K562 (cell line): ENCODE results near the gene POLR2B. TPM values are rescaled to one million over a fixed set of nuclear protein-coding genes. Genes with fewer than 3 reads are reported as not detected.

Source experiments
- ATAC-seq: fragments of 200-7000 bp; cut with Tn5 transposase; 3 replicates; pipeline ENCODE4 v1.9.1; 2020; ENCODE audit warnings: moderate library complexity
- BruUV-seq: library from RNA; stranded (reverse); fragments of 400-500 nt; replicated peaks from 2 replicates; lab custom pipeline; 2021; lab: Mats Ljungman, UMichigan
- CTCF ChIA-PET: fragments of 300-600 bp; formaldehyde crosslinking; extraction: SDS; loops from one replicate; lab custom pipeline; 2021; ENCODE audit warnings: low intra/inter-chr PET ratio; lab: Yijun Ruan, JAX
- POLR2A ChIA-PET: fragments of 300-600, 350-650 bp; sonication (Branson Sonifier 250); formaldehyde crosslinking; extraction: SDS; loops from one replicate; lab custom pipeline; 2021; ENCODE audit warnings: antibody characterized with exemption, inconsistent platforms; lab: Yijun Ruan, JAX
- DNase-seq, 4 experiments: peaks; one replicate each; pipeline versions ENCODE4 v3.0.0 to v3.0.0-alpha.2; 2011 to 2018; ENCODE audit warnings: low spot score in 3 of 4, mixed read lengths in 3 of 4; ENCODE audit errors: extremely low read depth in 1 of 4
- FAIRE-seq: peaks from 2 replicates; lab custom pipeline; 2011; peaks lifted over from hg19 to GRCh38; lab: Jason Lieb, UNC
- H2AFZ ChIP-seq: 2 replicates; pipeline ENCODE4 v1.6.0; 2011; ENCODE audit warnings: low read depth, low read length, control low read depth, inconsistent platforms
- H3K27ac ChIP-seq: fragments of 200-600 bp; 3 replicates; pipeline ENCODE4 v1.8.0; 2011; ENCODE audit warnings: low read depth, mild to moderate bottlenecking, control low read depth, inconsistent platforms, low read length, moderate library complexity, mixed read lengths; ENCODE audit errors: extremely low read depth
- H3K27me3 ChIP-seq, 2 experiments: fragments of 300-600 bp in 1 of 2; 2 replicates in 1 of 2; 3 replicates in 1 of 2; pipeline versions ENCODE4 v1.6.0 to v1.8.0; 2011; ENCODE audit warnings: inconsistent platforms in 2 of 2, low read length in 2 of 2, mild to moderate bottlenecking in 1 of 2, mixed read lengths in 1 of 2, moderate library complexity in 1 of 2; ENCODE audit not compliant: control insufficient read depth in 2 of 2, insufficient read depth in 2 of 2
- H3K36me3 ChIP-seq: fragments of 300-600 bp; 3 replicates; pipeline ENCODE4 v1.8.0; 2011; ENCODE audit warnings: mild to moderate bottlenecking, low read length, inconsistent platforms; ENCODE audit not compliant: control insufficient read depth, insufficient read depth
- H3K4me1 ChIP-seq, 2 experiments: fragments of 200-600 bp in 1 of 2; replicated peaks in 1 of 2; 2 replicates in 1 of 2; 3 replicates in 1 of 2; pipeline versions ENCODE4 v1.5.1 to v1.8.0; 2011; ENCODE audit warnings: inconsistent platforms in 2 of 2, low read length in 2 of 2, mild to moderate bottlenecking in 1 of 2, mixed read lengths in 1 of 2, moderate library complexity in 1 of 2; ENCODE audit not compliant: control insufficient read depth in 2 of 2, insufficient read depth in 2 of 2
- H3K4me2 ChIP-seq: 2 replicates; pipeline ENCODE4 v1.6.1; 2011; ENCODE audit warnings: low read length, control low read depth, inconsistent platforms, mixed read lengths; ENCODE audit not compliant: insufficient read depth
- H3K4me3 ChIP-seq: fragments of 200-600 bp; sonication (generic), shearing (Covaris generic); 2 replicates; pipeline ENCODE4 v1.5.1; 2016; ENCODE audit warnings: control low read depth, inconsistent platforms
- H3K79me2 ChIP-seq: fragments of 200-600 bp; 3 replicates; pipeline ENCODE4 v1.8.0; 2011; ENCODE audit warnings: low read length, inconsistent platforms; ENCODE audit not compliant: control insufficient read depth, insufficient read depth
- H3K9ac ChIP-seq, 2 experiments: 2 replicates each; pipeline versions ENCODE4 v1.6.0 to v1.6.1; 2011; ENCODE audit warnings: low read depth in 2 of 2, low read length in 2 of 2, control low read depth in 1 of 2, inconsistent platforms in 1 of 2, mild to moderate bottlenecking in 1 of 2, mixed read lengths in 1 of 2; ENCODE audit not compliant: insufficient read depth in 1 of 2
- H3K9me1 ChIP-seq: one replicate; pipeline ENCODE4 v1.6.0; 2011; ENCODE audit warnings: inconsistent platforms, mild to moderate bottlenecking, low read length, moderate library complexity; ENCODE audit not compliant: control insufficient read depth, insufficient read depth
- H3K9me3 ChIP-seq: replicated peaks from 2 replicates; pipeline ENCODE4 v1.5.1; 2011; ENCODE audit warnings: low read depth, low read length, inconsistent platforms; ENCODE audit not compliant: control insufficient read depth, insufficient read depth
- H4K20me1 ChIP-seq: replicated peaks from 2 replicates; pipeline ENCODE4 v1.6.1; 2011; ENCODE audit warnings: low read length, inconsistent platforms, mixed read lengths; ENCODE audit not compliant: control insufficient read depth, insufficient read depth
- CREB3 ChIP-seq: fragments of 450-650 bp; conservative IDR thresholded peaks from 2 replicates; pipeline ENCODE4 v1.6.1; 2016; ENCODE audit warnings: missing genetic modification characterization, low read depth, mild to moderate bottlenecking, missing compliant biosample characterization, moderate library complexity
- KDM4B ChIP-seq, 2 experiments: fragments of 450-650 bp in 1 of 2; sonication (generic) in 1 of 2; IDR thresholded peaks; 2 replicates each; pipeline ENCODE4 v1.6.1; 2016 to 2017; ENCODE audit warnings: borderline replicate concordance in 2 of 2, antibody characterized with exemption in 1 of 2, low read depth in 1 of 2, mild to moderate bottlenecking in 1 of 2
- NR3C1 ChIP-seq: sonication (generic); formaldehyde crosslinking; IDR thresholded peaks from 2 replicates; pipeline ENCODE4 v1.8.1; 2022; ENCODE audit warnings: missing genetic modification reagents
- PKNOX1 ChIP-seq: fragments of 450-650 bp; IDR thresholded peaks from 2 replicates; pipeline ENCODE4 v1.6.1; 2016
- SMAD2 ChIP-seq: fragments of 150-350 bp; IDR thresholded peaks from 2 replicates; pipeline ENCODE4 v1.6.1; 2014; ENCODE audit warnings: low read depth, mild to moderate bottlenecking, low read length
- SRF ChIP-seq, 2 experiments: fragments of 250-450, 450-650 bp in 1 of 2; sonication (Bioruptor Pico) in 1 of 2; sonication (generic) in 1 of 2; formaldehyde crosslinking; IDR thresholded peaks; 2 replicates each; pipeline versions ENCODE4 v1.5.0 to v1.5.1; 2020 to 2022; ENCODE audit warnings: mild to moderate bottlenecking in 1 of 2, missing genetic modification reagents in 1 of 2
- ZHX1 ChIP-seq: fragments of 150-350 bp; conservative IDR thresholded peaks from 2 replicates; pipeline ENCODE4 v1.6.1; 2014; ENCODE audit warnings: low read length
- ZKSCAN3 ChIP-seq: fragments of 250-450 bp; sonication (Bioruptor Pico); IDR thresholded peaks from 2 replicates; pipeline ENCODE4 v1.4.0; 2020
- ZNF224 ChIP-seq: sonication (generic); formaldehyde crosslinking; IDR thresholded peaks from 2 replicates; pipeline ENCODE4 v1.8.0; 2022; ENCODE audit warnings: mild to moderate bottlenecking, missing genetic modification reagents
- ZNF707 ChIP-seq: fragments of 250-450 bp; sonication (Bioruptor Pico); conservative IDR thresholded peaks from 2 replicates; pipeline ENCODE4 v1.8.0; 2022; ENCODE audit warnings: inconsistent platforms, mild to moderate bottlenecking, moderate library complexity
- ZSCAN29 ChIP-seq: fragments of 450-650 bp; IDR thresholded peaks from 2 replicates; pipeline ENCODE4 v1.6.1; 2017
- WGBS: fragments of 100-300 bp; shearing (Covaris generic); methylation state at CpG from one replicate; pipeline ENCODE4 v1.1.6; 2016; ENCODE audit warnings: low coverage, mixed read lengths; ENCODE audit not compliant: insufficient coverage; ENCODE audit errors: missing lambda C conversion rate; 5-methylcytosine and 5-hydroxymethylcytosine counted together
- in situ Hi-C: fragments of 300-500 bp; cut with MboI; formaldehyde crosslinking; loops from 4 replicates; pipeline ENCODE4 v1.15.0; 2018; ENCODE audit warnings: inconsistent platforms, mixed read lengths
- intact Hi-C: fragments of 100-400 bp; cut with micrococcal nuclease; formaldehyde crosslinking; loops from 2 replicates; pipeline ENCODE4 v1.14.2; 2022
- polyA plus RNA-seq, 8 experiments: library from polyadenylated mRNA; depleted of rRNA in 4 of 8; stranded (reverse) in 5 of 8; unstranded in 3 of 8; fragments of >200 nt; fragmentation: Nextera tagmentation in 2 of 8; fragmentation: Illumina TruSeq in 1 of 8; extraction: Ambion mirVana in 2 of 8; extraction: Trizol in 1 of 8; gene quantifications; 2 replicates each; pipeline versions ENCODE4 v1.2.1 to v1.2.3, GENCODE V29; 2011 to 2014; ENCODE audit warnings: inconsistent platforms in 1 of 8, missing spikeins in 1 of 8
- total RNA-seq, 7 experiments: library from RNA; depleted of rRNA in 6 of 7; stranded (reverse); fragments of >200 nt in 6 of 7; fragmentation: Illumina TruSeq in 2 of 7; extraction: Trizol in 2 of 7; gene quantifications; 2 replicates each; pipeline versions ENCODE4 v1.2.1 to v1.2.3, GENCODE V29; 2011 to 2021; ENCODE audit warnings: low replicate concordance in 1 of 7

The POLR2B gene
- total and polyA plus RNA-seq, 9 of the 15 experiments (the other 6 are each of a cell fraction or from before 2014, with no cell fraction given): 60.9 to 208 (median 142) TPM

- no peak for TF ChIP-seq ZNF224 (CRISPR knock-in tag)
Measured at GRCh38 chr4:57040510-57040909, 61.8 kb downstream of the POLR2B start (continued).

GRCh38 chr4:57041020-57041419 lies 62.3 kb downstream of the POLR2B start:
- ChIA-PET POLR2A (no interaction called here), CTCF (no interaction called here)
- H4K20me1 ChIP-seq: no peaks in the 10 kb centered on the region
- no peak overlapping the region for H2AFZ ChIP-seq
- peaks cover 17 to 18% of the 10 kb centered on the region in 2 experiments for H3K27me3 ChIP-seq
- in situ Hi-C loops: no loop called here
- H3K36me3 ChIP-seq: no peaks in the 10 kb centered on the region
- no peak overlapping the region for H3K27ac ChIP-seq
- no peaks in the 10 kb centered on the region for H3K79me2 ChIP-seq
- H3K9me3 ChIP-seq: no peaks in the 10 kb centered on the region
- no peak overlapping the region for H3K9ac ChIP-seq
- no TSS peak for BruUV-seq
- intact Hi-C loops: no loop called here
- WGBS: 6% methylated on average over 1 of the region's 1 CpG
- ATAC-seq: no peak
- no peaks in the 10 kb centered on the region for H3K9me1 ChIP-seq
- DNase-seq: no peak
- no peak for FAIRE-seq
- H3K4me2 ChIP-seq: no peak overlapping the region
- H3K4me1 ChIP-seq: no peaks in the 10 kb centered on the region
- no peak overlapping the region for H3K4me3 ChIP-seq
- no peak for TF ChIP-seq NR3C1 (CRISPR knock-in tag)
- TF ChIP-seq ZSCAN29: no peak
- no peak for TF ChIP-seq KDM4B (IDR thresholded peaks at IDR 0.05; ENCODE audit: borderline replicate concordance in 2 of 2, low read depth in 1 of 2)
- TF ChIP-seq SMAD2: no peak
- TF ChIP-seq ZNF707 (CRISPR knock-in tag): no peak
- no peak for TF ChIP-seq ZKSCAN3 (CRISPR knock-in tag)
- no peak for TF ChIP-seq PKNOX1
- TF ChIP-seq SRF (CRISPR knock-in tag; IDR thresholded peaks at IDR 0.05): no peak
- no peak for TF ChIP-seq ZHX1
- TF ChIP-seq CREB3 (tag): no peak
